Measurements from ENCODE around the gene GNAZ.

The GNAZ gene

GRCh38 chr22:23084453-23085350 is 14.4 kb downstream of the GNAZ start:
- TF ChIP-seq NFIC (IDR thresholded peaks at IDR 0.05) (no peak), FOXM1 (IDR thresholded peaks at IDR 0.05; ENCODE audit: borderline replicate concordance, low read depth) (no peak), ZBTB7A (IDR thresholded peaks at IDR 0.05; ENCODE audit: low read depth) (no peak), REST (IDR thresholded peaks at IDR 0.05; ENCODE audit: low read depth) (no peak), TEAD4 (IDR thresholded peaks at IDR 0.05) (no peak), MAX (IDR thresholded peaks at IDR 0.05) (no peak), TAF1 (IDR thresholded peaks at IDR 0.05; ENCODE audit: low read depth) (no peak), YY1 (IDR thresholded peaks at IDR 0.05; ENCODE audit: low read depth) (no peak), USF1 (IDR thresholded peaks at IDR 0.05) (no peak), CEBPB (IDR thresholded peaks at IDR 0.05) (no peak), RAD21 (IDR thresholded peaks at IDR 0.05; ENCODE audit: low read depth) (no peak), CREB1 (IDR thresholded peaks at IDR 0.05; ENCODE audit: low read depth) (no peak), EP300 (IDR thresholded peaks at IDR 0.05; ENCODE audit: borderline replicate concordance) (no peak), TCF12 (IDR thresholded peaks at IDR 0.05; ENCODE audit: low read depth) (no peak), EGR1 (IDR thresholded peaks at IDR 0.05) (no peak)

GRCh38 chr22:23085351-23085671 is 15.0 kb downstream of the GNAZ start:
- TF ChIP-seq ZBTB7A (IDR thresholded peaks at IDR 0.05; ENCODE audit: low read depth) (no peak), EGR1 (IDR thresholded peaks at IDR 0.05) (no peak), REST (IDR thresholded peaks at IDR 0.05; ENCODE audit: low read depth) (no peak), CEBPB (IDR thresholded peaks at IDR 0.05) (no peak), TCF12 (IDR thresholded peaks at IDR 0.05; ENCODE audit: low read depth) (no peak), RAD21 (IDR thresholded peaks at IDR 0.05; ENCODE audit: low read depth) (no peak), USF1 (IDR thresholded peaks at IDR 0.05) (no peak), MAX (IDR thresholded peaks at IDR 0.05) (no peak), CREB1 (IDR thresholded peaks at IDR 0.05; ENCODE audit: low read depth) (no peak), TEAD4 (IDR thresholded peaks at IDR 0.05) (no peak)

GRCh38 chr22:23085785-23086184 is 15.5 kb downstream of the GNAZ start:
- no peak for TF ChIP-seq REST (IDR thresholded peaks at IDR 0.05; ENCODE audit: low read depth)
- no peak for TF ChIP-seq EP300 (IDR thresholded peaks at IDR 0.05; ENCODE audit: borderline replicate concordance)
- no peak for TF ChIP-seq FOXM1 (IDR thresholded peaks at IDR 0.05; ENCODE audit: borderline replicate concordance, low read depth)
- no peak for TF ChIP-seq CEBPB (IDR thresholded peaks at IDR 0.05)
- no peak for TF ChIP-seq USF1 (IDR thresholded peaks at IDR 0.05)
- TF ChIP-seq YY1 (IDR thresholded peaks at IDR 0.05; ENCODE audit: low read depth), result no peak
- TF ChIP-seq TCF12 (IDR thresholded peaks at IDR 0.05; ENCODE audit: low read depth), result no peak
- no peak for TF ChIP-seq TAF1 (IDR thresholded peaks at IDR 0.05; ENCODE audit: low read depth)
- no peak for TF ChIP-seq MAX (IDR thresholded peaks at IDR 0.05)
- TF ChIP-seq RAD21 (IDR thresholded peaks at IDR 0.05; ENCODE audit: low read depth), result no peak
- no peak for TF ChIP-seq CREB1 (IDR thresholded peaks at IDR 0.05; ENCODE audit: low read depth)
- TF ChIP-seq TEAD4 (IDR thresholded peaks at IDR 0.05), result no peak

Measured in Ishikawa (cell line).